Neural crest cell (in vitro differentiated cells): ENCODE results near the gene LDHB. TPM values are rescaled to one million over a fixed set of nuclear protein-coding genes. Genes with fewer than 3 reads are reported as not detected.

ENCODE experiments used
- DNase-seq: peaks from one replicate; pipeline ENCODE4 v3.0.0; 2021; ENCODE audit warnings: low read depth, mixed read lengths, low spot score
- H3K27ac Mint-ChIP-seq: one replicate; pipeline ENCODE4 v1.8.0; 2021; ENCODE audit warnings: mild to moderate bottlenecking, mixed read lengths; ENCODE audit not compliant: unreplicated experiment
- H3K27me3 Mint-ChIP-seq: 2 replicates; pipeline ENCODE4 v1.8.0; 2021; ENCODE audit warnings: low read depth, mild to moderate bottlenecking, mixed read lengths
- H3K36me3 Mint-ChIP-seq: 2 replicates; pipeline ENCODE4 v1.8.0; 2021; ENCODE audit warnings: low read depth, mild to moderate bottlenecking, mixed read lengths
- H3K4me1 Mint-ChIP-seq: 2 replicates; pipeline ENCODE4 v1.8.0; 2021; ENCODE audit warnings: mixed read lengths
- H3K4me3 Mint-ChIP-seq: one replicate; pipeline ENCODE4 v1.8.0; 2021; ENCODE audit warnings: mild to moderate bottlenecking, mixed read lengths
- H3K9me3 Mint-ChIP-seq: 2 replicates; pipeline ENCODE4 v1.8.0; 2021; ENCODE audit warnings: mixed read lengths
- CTCF ChIP-seq: fragments of 200-600 bp; sonication (generic); conservative IDR thresholded peaks from 2 replicates; pipeline ENCODE4 v1.5.0; 2021; ENCODE audit warnings: antibody characterized with exemption, mild to moderate bottlenecking
- total RNA-seq: library from RNA; stranded (reverse); gene quantifications from 2 replicates; pipeline ENCODE4 v1.2.1, GENCODE V29; 2021

The LDHB gene
- total RNA-seq, 1 donor from 2014 or later = 1,383 TPM

GRCh38 chr12:21638054-21638891 lies 19.4 kb downstream of the LDHB start:
- H3K36me3 Mint-ChIP-seq = peaks cover 49% of the 10 kb centered on the region
- no peak overlapping the region for H3K4me3 Mint-ChIP-seq
- H3K9me3 Mint-ChIP-seq = no peaks in the 10 kb centered on the region
- DNase-seq = no peak
- H3K27me3 Mint-ChIP-seq = no peaks in the 10 kb centered on the region
- peak overlapping the region; percentile 84 for H3K27ac Mint-ChIP-seq
- peaks cover 3% of the 10 kb centered on the region for H3K4me1 Mint-ChIP-seq
- TF ChIP-seq CTCF = no peak

- H3K27ac Mint-ChIP-seq = peak overlapping the region; percentile 27
- TF ChIP-seq CTCF = no peak
Observed at GRCh38 chr12:21634245-21634644, 23.4 kb downstream of the LDHB start.

GRCh38 chr12:21631367-21631766 lies 26.3 kb downstream of the LDHB start:
- H3K27ac Mint-ChIP-seq = no peak overlapping the region

More at GRCh38 chr12:21634245-21634644, 23.4 kb downstream of the LDHB start:
- H3K9me3 Mint-ChIP-seq = no peaks in the 10 kb centered on the region
- H3K4me3 Mint-ChIP-seq = no peak overlapping the region
- no peak for DNase-seq
- no peaks in the 10 kb centered on the region for H3K4me1 Mint-ChIP-seq
- H3K36me3 Mint-ChIP-seq = peaks cover 36% of the 10 kb centered on the region
- no peaks in the 10 kb centered on the region for H3K27me3 Mint-ChIP-seq

GRCh38 chr12:21627924-21628323 lies 29.7 kb downstream of the LDHB start:
- Mint-ChIP-seq H3K9me3 (peaks cover 7% of the 10 kb centered on the region), H3K27ac (no peak overlapping the region), H3K27me3 (no peaks in the 10 kb centered on the region), H3K4me3 (no peak overlapping the region), H3K36me3 (peaks cover 23% of the 10 kb centered on the region), H3K4me1 (no peaks in the 10 kb centered on the region)
- DNase-seq = no peak
- TF ChIP-seq CTCF = no peak

More at GRCh38 chr12:21631367-21631766, 26.3 kb downstream of the LDHB start:
- TF ChIP-seq CTCF = no peak
- Mint-ChIP-seq H3K4me3 (no peak overlapping the region), H3K4me1 (no peaks in the 10 kb centered on the region), H3K27me3 (no peaks in the 10 kb centered on the region), H3K9me3 (no peaks in the 10 kb centered on the region), H3K36me3 (peaks cover 27% of the 10 kb centered on the region)
- no peak for DNase-seq

GRCh38 chr12:21618566-21618965 lies 39.1 kb downstream of the LDHB start:
- no peaks in the 10 kb centered on the region for H3K9me3 Mint-ChIP-seq
- no peak overlapping the region for H3K4me3 Mint-ChIP-seq
- H3K27ac Mint-ChIP-seq = no peak overlapping the region
- no peaks in the 10 kb centered on the region for H3K36me3 Mint-ChIP-seq
- no peaks in the 10 kb centered on the region for H3K27me3 Mint-ChIP-seq
- TF ChIP-seq CTCF = no peak
- no peaks in the 10 kb centered on the region for H3K4me1 Mint-ChIP-seq
- no peak for DNase-seq
